Keratinocyte (primary cell): ENCODE data around the gene SCARB1. TPM values are rescaled to one million over a fixed set of nuclear protein-coding genes. Genes with fewer than 3 reads are reported as not detected.

Source experiments
- DNase-seq: peaks from one replicate; pipeline ENCODE4 v3.0.0-alpha.2; 2011; ENCODE audit warnings: low read depth, missing footprints, low spot score
- FAIRE-seq: peaks from 2 replicates; lab custom pipeline; 2011; peaks lifted over from hg19 to GRCh38; lab: Jason Lieb, UNC
- H2AFZ ChIP-seq: 2 replicates; pipeline ENCODE4 v1.6.0; 2012; ENCODE audit warnings: low read length, control low read depth, inconsistent platforms; ENCODE audit not compliant: control insufficient read depth
- H3K27ac ChIP-seq: 2 replicates; pipeline ENCODE4 v1.5.1; 2011; ENCODE audit warnings: low read length; ENCODE audit not compliant: control insufficient read depth, insufficient read depth
- H3K27me3 ChIP-seq: 3 replicates; pipeline ENCODE4 v1.6.0; 2011; ENCODE audit warnings: low read length; ENCODE audit not compliant: control insufficient read depth, insufficient read depth; ENCODE audit errors: extremely low read depth
- H3K36me3 ChIP-seq, 2 experiments: 2 replicates in 1 of 2; 3 replicates in 1 of 2; pipeline ENCODE4 v1.5.1; 2011; ENCODE audit warnings: low read length in 2 of 2, mild to moderate bottlenecking in 1 of 2; ENCODE audit not compliant: control insufficient read depth in 2 of 2, insufficient read depth in 2 of 2; ENCODE audit errors: extremely low read depth in 1 of 2
- H3K4me1 ChIP-seq: 3 replicates; pipeline ENCODE4 v1.5.1; 2011; ENCODE audit warnings: low read length; ENCODE audit not compliant: control insufficient read depth, insufficient read depth; ENCODE audit errors: extremely low read depth
- H3K4me2 ChIP-seq: 3 replicates; pipeline ENCODE4 v1.6.0; 2011; ENCODE audit warnings: low read depth, low read length; ENCODE audit not compliant: control insufficient read depth, insufficient read depth; ENCODE audit errors: extremely low read depth
- H3K4me3 ChIP-seq, 3 experiments: fragments of 200-600 bp in 1 of 3; sonication (generic) in 1 of 3; 2 replicates in 2 of 3; 3 replicates in 1 of 3; pipeline ENCODE4 v1.5.1; 2011 to 2016; ENCODE audit warnings: low read length in 3 of 3, mild to moderate bottlenecking in 3 of 3, control low read depth in 2 of 3, inconsistent platforms in 1 of 3, low read depth in 1 of 3, mixed read lengths in 1 of 3, mixed run types in 1 of 3, moderate library complexity in 1 of 3; ENCODE audit not compliant: control insufficient read depth in 2 of 3, insufficient read depth in 2 of 3; ENCODE audit errors: extremely low read depth in 1 of 3
- H3K79me2 ChIP-seq: 2 replicates; pipeline ENCODE4 v1.6.0; 2012; ENCODE audit warnings: low read length; ENCODE audit not compliant: control insufficient read depth, insufficient read depth
- H3K9ac ChIP-seq: 3 replicates; pipeline ENCODE4 v1.6.0; 2011; ENCODE audit warnings: low read length; ENCODE audit not compliant: control insufficient read depth, insufficient read depth; ENCODE audit errors: extremely low read depth
- H3K9me1 ChIP-seq: 3 replicates; pipeline ENCODE4 v1.6.0; 2011; ENCODE audit warnings: low read length; ENCODE audit not compliant: control insufficient read depth, insufficient read depth; ENCODE audit errors: extremely low read depth
- H3K9me3 ChIP-seq: 2 replicates; pipeline ENCODE4 v1.5.1; 2012; ENCODE audit warnings: low read depth, low read length; ENCODE audit not compliant: control insufficient read depth
- H4K20me1 ChIP-seq: 3 replicates; pipeline ENCODE4 v1.6.0; 2011; ENCODE audit warnings: low read length; ENCODE audit not compliant: control insufficient read depth, insufficient read depth; ENCODE audit errors: extremely low read depth
- CTCF ChIP-seq, 3 experiments: IDR thresholded peaks in 1 of 3; conservative IDR thresholded peaks in 1 of 3; optimal IDR thresholded peaks in 1 of 3; 2 replicates in 2 of 3; 3 replicates in 1 of 3; pipeline versions ENCODE3 to v1.5.1; 2011; ENCODE audit warnings: low read length in 3 of 3, mild to moderate bottlenecking in 3 of 3, moderate library complexity in 2 of 3, control low read depth in 1 of 3, inconsistent platforms in 1 of 3; ENCODE audit not compliant: insufficient read depth in 2 of 3; ENCODE audit errors: extremely low read depth in 1 of 3
- EZH2 ChIP-seq: IDR thresholded peaks from one replicate; pipeline ENCODE4 v1.6.1; 2012; ENCODE audit warnings: inconsistent platforms, mild to moderate bottlenecking, low read length, moderate library complexity
- dilution Hi-C: fragments of 300-500 bp; cut with MboI; formaldehyde crosslinking; loops from one replicate; pipeline ENCODE4 v1.7.0; 2020; ENCODE audit warnings: low sequenced_read_pairs; ENCODE audit not compliant: extremely low pct_ligation_motif_present
- polyA plus RNA-seq, 5 experiments: library from polyadenylated mRNA; depleted of rRNA in 3 of 5; stranded (reverse) in 3 of 5; stranded (forward) in 1 of 5; unstranded in 1 of 5; fragments of >200 nt; gene quantifications; 1 replicate in 1 of 5; 2 replicates in 3 of 5; 3 replicates in 1 of 5; pipeline versions ENCODE4 v1.2.1 to v1.2.3, GENCODE V29; 2011 to 2012; ENCODE audit warnings: missing spikeins in 2 of 5, low read depth in 1 of 5, low replicate concordance in 1 of 5

Gene SCARB1
- polyA plus RNA-seq, 1 donor (not counting 4 experiments of a cell fraction or from before 2014, with no cell fraction given): 40.9 TPM

- H2AFZ ChIP-seq: no peak overlapping the region
- FAIRE-seq (no peak), DNase-seq (no peak)
- no peaks in the 10 kb centered on the region for H3K9me3 ChIP-seq
- peaks cover 12% of the 10 kb centered on the region for H3K4me1 ChIP-seq
- no peak overlapping the region for H3K9ac ChIP-seq
- peaks cover 9% of the 10 kb centered on the region in 2 experiments for H3K36me3 ChIP-seq
- dilution Hi-C loops: no loop called here
- no peaks in the 10 kb centered on the region for H3K79me2 ChIP-seq
- H4K20me1 ChIP-seq: no peaks in the 10 kb centered on the region
- TF ChIP-seq EZH2 (no peak), CTCF (optimal IDR thresholded peaks at IDR 0.05 in 1 of 3, IDR thresholded peaks at IDR 0.05 in 1 of 3, conservative IDR thresholded peaks at IDR 0.05 in 1 of 3; ENCODE audit: extremely low read depth in 1 of 3, insufficient read depth in 2 of 3, low read length in 3 of 3) (no peak)
- H3K4me2 ChIP-seq: no peak overlapping the region
- H3K27me3 ChIP-seq: no peaks in the 10 kb centered on the region
- H3K27ac ChIP-seq: no peak overlapping the region
- H3K9me1 ChIP-seq: no peaks in the 10 kb centered on the region
- no peak overlapping the region for H3K4me3 ChIP-seq
Observed at GRCh38 chr12:124779161-124780141, 84.2 kb downstream of the SCARB1 start.

- Histone ChIP-seq H3K79me2 (no peaks in the 10 kb centered on the region), H3K9me3 (no peaks in the 10 kb centered on the region), H3K9ac (no peak overlapping the region), H3K4me3 (no peak overlapping the region), H2AFZ (no peak overlapping the region), H3K27me3 (peaks cover under 1% of the 10 kb centered on the region), H4K20me1 (no peaks in the 10 kb centered on the region), H3K36me3 (peaks cover 6% of the 10 kb centered on the region in 2 experiments), H3K4me1 (peaks cover 17% of the 10 kb centered on the region), H3K4me2 (no peak overlapping the region), H3K9me1 (no peaks in the 10 kb centered on the region), H3K27ac (no peak overlapping the region)
- TF ChIP-seq EZH2: no peak
- TF ChIP-seq CTCF (optimal IDR thresholded peaks at IDR 0.05 in 1 of 3, IDR thresholded peaks at IDR 0.05 in 1 of 3, conservative IDR thresholded peaks at IDR 0.05 in 1 of 3; ENCODE audit: extremely low read depth in 1 of 3, insufficient read depth in 2 of 3, low read length in 3 of 3): no peak
- no peak for FAIRE-seq
- dilution Hi-C loops: no loop called here
- no peak for DNase-seq
Observed at GRCh38 chr12:124778411-124778810, 85.3 kb downstream of the SCARB1 start.
